C4-2B (cell line): Measurements from ENCODE around the gene VSTM2L.
"Not testable (repeated sequence)": the region's sequence is repeated elsewhere in the genome, so short reads cannot be mapped to it uniquely, and the experiment has no call there.

Experiments used
- H3K27ac ChIP-seq: fragments of 450-650 bp; 2 replicates; pipeline ENCODE4 v1.5.1; 2017
- CTCF ChIP-seq: fragments of 450-650 bp; conservative IDR thresholded peaks from 2 replicates; pipeline ENCODE4 v1.5.1; 2017; ENCODE audit warnings: mild to moderate bottlenecking
- ZFX ChIP-seq: fragments of 450-650 bp; IDR thresholded peaks from 2 replicates; pipeline ENCODE4 v1.6.1; 2017

Gene VSTM2L

GRCh38 chr20:37902504-37903313, at the start of gene VSTM2L:
Gene VSTM2L, plus strand, starts transcription at chr20:37903127. Its CDS starts 224 bp downstream, at chr20:37903351.
- H3K27ac ChIP-seq, result no peak within 1 kb of the TSS
- peak; percentile 41 for TF ChIP-seq CTCF
- no peak for TF ChIP-seq ZFX

- TF ChIP-seq ZFX (no peak), CTCF (no peak)
- no peak overlapping the region; the same call in 1 of the 2 replicates for H3K27ac ChIP-seq
These were observed 49.0 kb upstream of the VSTM2L start for GRCh38 chr20:37853823-37854375.

GRCh38 chr20:37856034-37856433, 46.9 kb upstream of the VSTM2L start:
- H3K27ac ChIP-seq, result not testable (repeated sequence)

DNA sequence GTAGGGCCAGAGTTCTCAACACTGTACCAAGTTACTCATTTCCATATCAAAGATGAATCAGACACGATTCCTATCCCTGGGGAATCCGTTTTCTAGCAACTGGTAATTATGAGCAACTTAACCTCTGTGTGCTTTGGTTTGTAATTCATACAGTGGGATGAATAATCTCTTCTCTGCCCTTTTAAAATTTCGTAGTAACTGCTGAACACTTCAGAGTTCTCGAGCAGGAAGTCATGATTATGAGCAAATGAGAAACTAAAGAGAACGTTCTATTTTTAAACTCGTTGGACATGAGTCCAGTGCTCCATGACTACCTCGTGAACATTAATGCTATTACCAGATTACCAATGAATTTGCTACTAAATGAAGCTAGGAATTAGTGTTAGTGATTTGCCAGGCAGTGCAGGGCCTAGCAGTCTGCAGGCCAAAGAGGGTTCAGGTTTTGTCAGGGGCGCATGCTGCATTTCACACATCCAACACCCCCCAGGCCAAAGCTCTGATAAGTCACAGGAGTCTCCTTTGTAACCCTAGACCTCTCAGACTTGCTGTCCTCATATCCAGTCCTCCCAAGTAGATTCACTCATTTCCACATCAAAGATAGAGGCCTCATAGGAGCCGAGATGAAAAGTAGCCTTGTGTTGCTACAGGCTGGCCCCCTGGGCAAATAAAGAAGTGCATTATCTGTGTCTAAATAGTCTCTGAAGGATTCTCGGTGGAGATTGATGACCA, 45.8 kb upstream of the VSTM2L start:
- no peak overlapping the region for H3K27ac ChIP-seq
- TF ChIP-seq CTCF (no peak), ZFX (no peak)

GRCh38 chr20:37859406-37860171, 43.3 kb upstream of the VSTM2L start:
- no peak for TF ChIP-seq ZFX
- no peak for TF ChIP-seq CTCF

GRCh38 chr20:37863289-37863688, 39.6 kb upstream of the VSTM2L start:
- no peak overlapping the region for H3K27ac ChIP-seq
- no peak for TF ChIP-seq ZFX
- TF ChIP-seq CTCF, result no peak

More at GRCh38 chr20:37859406-37860171, 43.3 kb upstream of the VSTM2L start:
- no peak overlapping the region for H3K27ac ChIP-seq

DNA sequence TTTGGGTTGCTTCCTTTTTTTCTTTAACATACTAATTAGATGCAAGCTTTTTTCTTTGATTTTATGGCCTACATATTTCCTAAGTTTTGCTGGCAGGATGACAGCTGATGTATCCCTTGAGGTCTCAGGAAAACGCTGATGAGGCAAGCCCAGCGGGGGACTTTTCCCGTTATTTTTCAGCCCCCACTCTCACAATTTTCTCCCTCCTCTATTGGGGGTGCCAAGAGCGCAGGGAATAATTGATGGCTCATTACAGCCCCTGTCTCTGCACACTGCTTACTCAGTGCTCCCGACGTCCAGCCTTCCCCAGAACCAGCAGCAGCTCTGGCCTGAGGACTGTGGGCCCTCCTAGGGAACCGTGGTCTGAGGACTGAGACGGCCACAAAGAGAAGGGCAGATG, 38.6 kb upstream of the VSTM2L start:
- TF ChIP-seq ZFX, result no peak
- TF ChIP-seq CTCF, result no peak
- H3K27ac ChIP-seq, result no peak overlapping the region
